Epithelial cell of esophagus (primary cell): ENCODE data around the gene ZC3H12D.
"Not testable (repeated sequence)": the region's sequence is repeated elsewhere in the genome, so short reads cannot be mapped to it uniquely, and the experiment has no call there.

Experiments used
- DNase-seq: peaks from one replicate; pipeline ENCODE4 v3.0.0; 2010; ENCODE audit warnings: low read depth
- H3K4me3 ChIP-seq: 2 replicates; pipeline ENCODE4 v1.5.1; 2011; ENCODE audit warnings: mild to moderate bottlenecking, low read length, control low read depth
- CTCF ChIP-seq: IDR thresholded peaks from 2 replicates; pipeline ENCODE4 v1.5.1; 2011; ENCODE audit warnings: low read depth, mild to moderate bottlenecking, low read length, control low read depth, inconsistent platforms; ENCODE audit not compliant: insufficient read depth; ENCODE audit errors: missing control alignments

ZC3H12D gene

GRCh38 chr6:149448821-149449453 is 35.9 kb downstream of the ZC3H12D start:
- no peak for DNase-seq
- no peak overlapping the region for H3K4me3 ChIP-seq
- no peak for TF ChIP-seq CTCF

- DNase-seq, result no peak
- no peak for TF ChIP-seq CTCF
- no peak overlapping the region for H3K4me3 ChIP-seq
Observed at GRCh38 chr6:149446791-149447376, 37.9 kb downstream of the ZC3H12D start.

- TF ChIP-seq CTCF, result no peak
- no peak overlapping the region for H3K4me3 ChIP-seq
- DNase-seq, result no peak
Observed at GRCh38 chr6:149445573-149445972, 39.2 kb downstream of the ZC3H12D start.

- H3K4me3 ChIP-seq, result no peak overlapping the region
- no peak for TF ChIP-seq CTCF
- no peak for DNase-seq
Observed at GRCh38 chr6:149445095-149445466, 39.7 kb downstream of the ZC3H12D start.

- not testable (repeated sequence) for DNase-seq, H3K4me3 ChIP-seq
Observed at GRCh38 chr6:149444360-149445094, 40.3 kb downstream of the ZC3H12D start.

- no peak overlapping the region for H3K4me3 ChIP-seq
- no peak for DNase-seq
- TF ChIP-seq CTCF, result no peak
Observed at GRCh38 chr6:149443411-149444181, 41.2 kb downstream of the ZC3H12D start.

- no peak overlapping the region for H3K4me3 ChIP-seq
- DNase-seq, result no peak
- no peak for TF ChIP-seq CTCF
Observed at GRCh38 chr6:149441740-149442139, 43.1 kb downstream of the ZC3H12D start.
